GM18870 (cell line): Measurements from ENCODE around the gene GPR87.

ENCODE experiments used
- ATAC-seq: cut with Tn5 transposase; IDR thresholded peaks from one replicate; pipeline ENCODE4 v1.9.1; 2021; ENCODE audit warnings: moderate library complexity; ENCODE audit not compliant: unreplicated experiment

The GPR87 gene

GRCh38 chr3:151318313-151318712 is 1.7 kb upstream of the GPR87 start:
- no peak for ATAC-seq

- no peak for ATAC-seq
These were observed 774 bp downstream of the GPR87 start for GRCh38 chr3:151315846-151316245.

GRCh38 chr3:151315136-151315535 is 1.5 kb downstream of the GPR87 start:
- no peak for ATAC-seq

- ATAC-seq = no peak
These were observed 2.0 kb downstream of the GPR87 start for GRCh38 chr3:151314593-151314992.

- no peak for ATAC-seq
These were observed 2.5 kb downstream of the GPR87 start for GRCh38 chr3:151314137-151314536.

- no peak for ATAC-seq
These were observed 3.6 kb downstream of the GPR87 start for GRCh38 chr3:151312972-151313371.

- ATAC-seq = no peak
These were observed 7.1 kb downstream of the GPR87 start for GRCh38 chr3:151309566-151309965.

- ATAC-seq = no peak
These were observed 8.8 kb downstream of the GPR87 start for GRCh38 chr3:151307583-151308488.

- ATAC-seq = no peak
These were observed 9.5 kb downstream of the GPR87 start for GRCh38 chr3:151307131-151307530.

- ATAC-seq = no peak
These were observed 10.3 kb downstream of the GPR87 start for GRCh38 chr3:151306168-151306810.

GRCh38 chr3:151305775-151306151 is 10.9 kb downstream of the GPR87 start:
- no peak for ATAC-seq

- no peak for ATAC-seq
These were observed 11.4 kb downstream of the GPR87 start for GRCh38 chr3:151305060-151305774.

GRCh38 chr3:151303751-151304150 is 12.9 kb downstream of the GPR87 start:
- ATAC-seq = no peak

GRCh38 chr3:151301787-151302186 is 14.8 kb downstream of the GPR87 start:
- no peak for ATAC-seq

GRCh38 chr3:151300539-151300938 is 16.1 kb downstream of the GPR87 start:
- ATAC-seq = no peak

- no peak for ATAC-seq
These were observed 17.6 kb downstream of the GPR87 start for GRCh38 chr3:151299006-151299405.

- ATAC-seq = no peak
These were observed 19.2 kb downstream of the GPR87 start for GRCh38 chr3:151297429-151297828.

GRCh38 chr3:151296226-151296625 is 20.4 kb downstream of the GPR87 start:
- ATAC-seq = no peak

- no peak for ATAC-seq
These were observed 23.5 kb downstream of the GPR87 start for GRCh38 chr3:151293127-151293526.

- no peak for ATAC-seq
These were observed 25.9 kb downstream of the GPR87 start for GRCh38 chr3:151290673-151291072.

- no peak for ATAC-seq
These were observed 27.2 kb downstream of the GPR87 start for GRCh38 chr3:151289445-151289844.

GRCh38 chr3:151285940-151286339 is 30.7 kb downstream of the GPR87 start:
- ATAC-seq = no peak
